Mesothelial cell of epicardium (in vitro differentiated cells): ENCODE data around the gene DCUN1D4. TPM values are rescaled to one million over a fixed set of nuclear protein-coding genes. Genes with fewer than 3 reads are reported as not detected.
"Not testable (repeated sequence)": the region's sequence is repeated elsewhere in the genome, so short reads cannot be mapped to it uniquely, and the experiment has no call there.

Experiments
- DNase-seq, 2 experiments: peaks; one replicate each; pipeline ENCODE4 v3.0.0; 2021; ENCODE audit warnings: low spot score in 2 of 2; ENCODE audit not compliant: unreplicated experiment in 2 of 2
- H3K27ac Mint-ChIP-seq: 2 replicates; pipeline ENCODE4 v1.8.0; 2021; ENCODE audit warnings: mixed read lengths
- H3K27me3 Mint-ChIP-seq: 2 replicates; pipeline ENCODE4 v1.8.0; 2021; ENCODE audit warnings: low read depth, mixed read lengths
- H3K36me3 Mint-ChIP-seq: 2 replicates; pipeline ENCODE4 v1.8.0; 2021; ENCODE audit warnings: mixed read lengths
- H3K4me1 Mint-ChIP-seq: 2 replicates; pipeline ENCODE4 v1.8.0; 2021; ENCODE audit warnings: mixed read lengths
- H3K4me3 Mint-ChIP-seq: 2 replicates; pipeline ENCODE4 v1.8.0; 2021; ENCODE audit warnings: mild to moderate bottlenecking, moderate library complexity, mixed read lengths
- H3K9me3 Mint-ChIP-seq: 2 replicates; pipeline ENCODE4 v1.8.0; 2021; ENCODE audit warnings: mixed read lengths
- total RNA-seq: library from RNA; stranded (reverse); gene quantifications from 3 replicates; pipeline ENCODE4 v1.2.1, GENCODE V29; 2021
- TF ChIP-seq, protein P1 (sequence below): fragments of 200-600 bp; sonication (generic); IDR thresholded peaks from one replicate; pipeline ENCODE4 v1.5.0; 2021; ENCODE audit warnings: antibody characterized with exemption; ENCODE audit not compliant: unreplicated experiment

The DCUN1D4 gene
- total RNA-seq, 1 donor from 2014 or later = 44.8 TPM

DNA sequence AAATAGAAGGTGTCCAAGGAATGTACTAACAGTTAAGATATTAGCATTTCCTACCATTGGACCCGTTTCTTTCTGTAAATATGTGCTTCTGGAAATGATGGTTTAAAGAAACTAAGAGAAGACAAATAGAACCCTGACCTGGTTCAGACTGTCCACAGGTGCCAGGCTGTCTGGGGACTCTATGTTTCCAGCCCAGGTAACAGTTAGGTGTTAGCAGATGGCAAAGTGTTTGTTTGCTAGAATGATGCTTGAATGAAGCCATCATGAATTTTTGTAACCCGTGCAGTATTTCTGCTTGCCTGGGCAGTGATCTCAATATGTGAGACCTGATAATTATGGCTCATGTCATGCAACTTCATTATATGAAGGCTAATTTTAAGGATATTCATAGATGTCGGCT, 89.7 kb downstream of the DCUN1D4 start:
- no peaks in the 10 kb centered on the region for H3K4me1 Mint-ChIP-seq
- DNase-seq = no peak
- H3K27ac Mint-ChIP-seq = no peak overlapping the region
- H3K36me3 Mint-ChIP-seq = no peaks in the 10 kb centered on the region
- no peak overlapping the region for H3K4me3 Mint-ChIP-seq
- peaks cover 3% of the 10 kb centered on the region for H3K27me3 Mint-ChIP-seq
- H3K9me3 Mint-ChIP-seq = peaks cover 2% of the 10 kb centered on the region
- TF ChIP-seq, protein P1, sequence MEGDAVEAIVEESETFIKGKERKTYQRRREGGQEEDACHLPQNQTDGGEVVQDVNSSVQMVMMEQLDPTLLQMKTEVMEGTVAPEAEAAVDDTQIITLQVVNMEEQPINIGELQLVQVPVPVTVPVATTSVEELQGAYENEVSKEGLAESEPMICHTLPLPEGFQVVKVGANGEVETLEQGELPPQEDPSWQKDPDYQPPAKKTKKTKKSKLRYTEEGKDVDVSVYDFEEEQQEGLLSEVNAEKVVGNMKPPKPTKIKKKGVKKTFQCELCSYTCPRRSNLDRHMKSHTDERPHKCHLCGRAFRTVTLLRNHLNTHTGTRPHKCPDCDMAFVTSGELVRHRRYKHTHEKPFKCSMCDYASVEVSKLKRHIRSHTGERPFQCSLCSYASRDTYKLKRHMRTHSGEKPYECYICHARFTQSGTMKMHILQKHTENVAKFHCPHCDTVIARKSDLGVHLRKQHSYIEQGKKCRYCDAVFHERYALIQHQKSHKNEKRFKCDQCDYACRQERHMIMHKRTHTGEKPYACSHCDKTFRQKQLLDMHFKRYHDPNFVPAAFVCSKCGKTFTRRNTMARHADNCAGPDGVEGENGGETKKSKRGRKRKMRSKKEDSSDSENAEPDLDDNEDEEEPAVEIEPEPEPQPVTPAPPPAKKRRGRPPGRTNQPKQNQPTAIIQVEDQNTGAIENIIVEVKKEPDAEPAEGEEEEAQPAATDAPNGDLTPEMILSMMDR = no peak

GRCh38 chr4:51940460-51940859, 97.5 kb downstream of the DCUN1D4 start:
- H3K27ac Mint-ChIP-seq, H3K4me1 Mint-ChIP-seq, H3K4me3 Mint-ChIP-seq, H3K27me3 Mint-ChIP-seq, H3K36me3 Mint-ChIP-seq, DNase-seq: not testable (repeated sequence)
- peaks cover 41% of the 10 kb centered on the region for H3K9me3 Mint-ChIP-seq

DNA sequence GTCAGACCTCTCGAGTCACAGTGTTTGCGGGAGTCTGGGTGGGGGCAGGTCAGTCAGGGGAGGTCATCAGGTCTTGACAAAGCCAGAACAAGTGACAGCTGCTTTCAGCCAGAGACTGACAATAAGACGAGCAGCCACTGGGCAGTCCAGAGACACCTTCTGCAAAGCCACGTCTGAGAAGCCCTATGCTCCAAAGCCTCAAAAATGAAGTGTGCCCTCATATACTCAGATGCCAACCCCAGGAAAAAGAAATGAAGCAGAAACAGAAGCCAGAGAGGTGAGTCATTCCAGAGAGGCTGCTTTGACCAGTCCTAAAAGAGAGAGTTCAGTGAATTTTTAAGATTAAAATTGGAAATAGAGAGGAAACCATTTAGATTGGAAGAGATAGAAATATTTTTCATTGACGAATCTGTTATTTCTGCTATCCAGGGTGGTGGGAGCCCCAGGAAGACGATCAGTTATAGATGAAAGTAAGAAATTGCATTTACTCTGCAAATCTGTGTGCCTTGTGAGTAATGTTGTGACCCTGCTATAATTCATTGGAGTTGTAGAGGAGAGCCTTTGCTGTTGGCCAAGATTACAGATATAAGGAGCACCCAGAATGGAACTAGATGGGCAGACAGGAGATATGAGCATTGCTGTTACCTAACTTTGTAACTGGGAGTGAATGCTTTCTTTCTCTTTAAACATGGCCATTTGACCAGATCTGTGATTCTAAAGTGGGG, 99.3 kb downstream of the DCUN1D4 start:
- no peaks in the 10 kb centered on the region for H3K27me3 Mint-ChIP-seq
- no peak for DNase-seq

DNA sequence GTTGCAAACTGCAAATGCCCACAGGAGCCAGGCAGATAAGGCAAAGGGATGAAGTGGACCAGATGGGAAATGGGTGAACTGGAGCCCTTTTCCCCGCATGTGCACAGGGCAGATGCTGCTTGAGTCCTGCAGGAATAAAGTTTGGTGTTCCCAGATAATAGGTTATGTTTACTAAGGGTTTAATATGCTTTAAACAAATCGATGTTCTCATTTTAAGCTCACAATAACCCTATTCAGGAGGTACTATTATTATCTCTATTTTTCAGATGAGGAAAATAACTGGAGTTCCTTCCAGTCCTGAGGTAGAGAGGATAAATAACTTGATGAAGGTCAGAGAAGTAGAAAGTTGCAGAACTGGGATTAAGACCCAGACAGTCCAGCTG, 99.9 kb downstream of the DCUN1D4 start:
- H3K4me1 Mint-ChIP-seq = no peaks in the 10 kb centered on the region
- H3K36me3 Mint-ChIP-seq = no peaks in the 10 kb centered on the region
- no peak overlapping the region for H3K4me3 Mint-ChIP-seq
- H3K27ac Mint-ChIP-seq = no peak overlapping the region
- peaks cover 47% of the 10 kb centered on the region for H3K9me3 Mint-ChIP-seq
- DNase-seq = no peak
- no peaks in the 10 kb centered on the region for H3K27me3 Mint-ChIP-seq
- TF ChIP-seq, protein P1 = no peak

More for the DNA sequence above, 99.3 kb downstream of the DCUN1D4 start:
- Mint-ChIP-seq H3K36me3 (no peaks in the 10 kb centered on the region), H3K9me3 (peaks cover 50% of the 10 kb centered on the region), H3K4me3 (no peak overlapping the region), H3K27ac (no peak overlapping the region), H3K4me1 (no peaks in the 10 kb centered on the region)
- TF ChIP-seq, protein P1 = no peak

GRCh38 chr4:51943221-51943620, 100.3 kb downstream of the DCUN1D4 start:
- H3K9me3 Mint-ChIP-seq = peaks cover 48% of the 10 kb centered on the region
- no peaks in the 10 kb centered on the region for H3K4me1 Mint-ChIP-seq
- H3K4me3 Mint-ChIP-seq = no peak overlapping the region
- no peaks in the 10 kb centered on the region for H3K36me3 Mint-ChIP-seq
- TF ChIP-seq, protein P1 = no peak
- no peak overlapping the region for H3K27ac Mint-ChIP-seq
- H3K27me3 Mint-ChIP-seq = no peaks in the 10 kb centered on the region
- no peak for DNase-seq

DNA sequence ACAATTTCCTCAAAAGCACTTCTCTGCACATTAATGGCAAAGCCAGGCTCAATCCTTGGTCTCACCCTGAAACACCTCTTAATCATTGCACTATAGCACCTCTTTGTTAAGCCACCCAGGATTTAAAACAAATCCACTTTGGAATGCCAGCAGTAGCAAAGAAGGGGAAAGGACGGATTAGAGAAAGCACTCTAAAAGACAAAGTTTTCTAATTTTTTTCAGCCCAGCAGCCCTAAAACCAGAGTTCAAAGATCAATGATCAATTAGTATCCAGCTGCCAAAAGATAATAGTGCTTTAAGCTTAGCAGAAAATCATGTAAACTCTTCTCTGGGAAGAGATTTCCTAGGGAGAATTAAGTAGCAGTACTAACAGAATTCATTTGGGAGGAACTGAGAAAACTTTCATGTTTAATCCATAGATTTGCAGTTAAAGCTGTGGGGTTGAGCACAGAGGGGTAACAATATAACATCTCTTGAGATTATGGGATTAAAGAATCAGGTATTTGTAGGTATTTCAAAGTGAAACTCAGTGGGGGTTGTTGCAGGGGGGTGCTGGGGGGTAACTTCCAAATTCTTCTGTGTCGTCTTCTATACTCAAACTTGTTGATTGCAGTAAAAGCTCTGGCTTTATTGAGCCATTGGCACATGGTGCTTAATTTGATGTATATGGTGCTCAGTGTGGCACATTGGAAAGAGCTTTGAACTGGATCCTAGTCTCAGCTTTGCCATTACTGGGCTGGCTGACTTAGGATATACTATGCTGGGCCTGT, 115.4 kb downstream of the DCUN1D4 start:
- no peaks in the 10 kb centered on the region for H3K36me3 Mint-ChIP-seq
- H3K4me3 Mint-ChIP-seq = no peak overlapping the region
- no peaks in the 10 kb centered on the region for H3K27me3 Mint-ChIP-seq
- no peak overlapping the region for H3K27ac Mint-ChIP-seq
- TF ChIP-seq, protein P1 = no peak
- DNase-seq = no peak
- H3K9me3 Mint-ChIP-seq = peaks cover 59% of the 10 kb centered on the region
- H3K4me1 Mint-ChIP-seq = no peaks in the 10 kb centered on the region
